ENCODE measurements around the gene DAPK2.

DAPK2 gene

GRCh38 chr15:63889831-63890230 is 156.5 kb downstream of the DAPK2 start:
- no peak for DNase-seq

DNA sequence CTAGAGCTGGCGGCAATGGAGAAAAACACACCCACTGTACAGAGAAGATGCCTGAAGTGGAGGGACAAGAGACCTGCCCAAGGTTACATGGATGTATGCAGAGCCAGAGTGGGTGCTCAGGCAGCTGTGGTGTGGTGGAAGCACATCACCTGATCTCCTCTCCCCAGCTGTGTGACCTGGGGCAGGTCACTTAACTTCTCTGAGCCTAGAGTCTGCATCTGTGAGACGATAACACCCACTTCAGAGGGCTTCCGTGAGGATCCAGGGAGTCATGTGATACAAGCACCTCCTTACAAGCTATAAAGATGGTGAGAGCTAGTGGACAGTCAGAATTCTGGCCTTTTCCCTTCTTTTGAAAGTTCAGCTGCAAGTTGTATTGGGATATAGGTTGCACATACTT is 157.5 kb downstream of the DAPK2 start:
- no peak for DNase-seq

DNA sequence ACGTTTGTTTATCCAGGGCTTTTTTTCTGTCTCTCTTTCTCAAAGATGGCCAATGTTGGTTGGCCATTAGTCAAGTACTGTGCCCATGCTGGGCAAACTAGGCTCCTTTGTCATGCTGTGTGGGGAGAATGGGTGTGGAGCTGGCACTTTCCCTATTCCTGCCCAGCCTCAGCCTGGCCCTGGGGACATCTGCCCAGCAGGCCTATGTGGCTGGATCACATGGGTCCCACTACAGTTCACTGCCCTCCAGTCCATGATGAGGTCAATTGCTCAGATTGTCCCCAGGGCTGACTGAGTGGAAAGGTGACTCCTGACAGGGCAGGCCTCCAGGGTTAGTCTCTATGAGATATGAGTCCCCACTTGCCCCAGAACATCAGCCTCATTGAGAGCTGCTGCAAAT is 158.1 kb downstream of the DAPK2 start:
- DNase-seq: no peak

- no peak for DNase-seq
Measured at GRCh38 chr15:63887630-63888029, 158.7 kb downstream of the DAPK2 start.

DNA sequence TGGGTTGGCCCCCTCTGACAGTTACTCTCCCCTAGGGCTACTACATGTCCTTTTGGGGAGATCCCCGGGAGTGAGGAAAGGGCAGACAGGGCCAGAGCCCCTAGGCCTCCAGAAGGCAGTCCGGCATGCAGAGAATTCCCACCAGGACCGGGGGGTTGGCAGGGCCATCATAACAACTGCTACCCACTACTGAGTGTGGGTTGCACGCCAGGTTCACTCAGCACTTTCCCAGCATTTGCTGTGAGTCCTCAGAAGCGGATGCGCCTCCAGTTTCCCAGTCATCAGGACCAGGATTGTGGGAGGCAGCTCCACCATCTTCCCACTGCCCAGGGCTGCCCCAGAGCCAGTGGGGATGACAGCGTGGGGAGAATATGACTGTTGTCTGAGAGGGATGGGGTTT is 161.3 kb downstream of the DAPK2 start:
- DNase-seq: no peak

- no peak for DNase-seq
Measured at GRCh38 chr15:63881431-63881830, 164.9 kb downstream of the DAPK2 start.

DNA sequence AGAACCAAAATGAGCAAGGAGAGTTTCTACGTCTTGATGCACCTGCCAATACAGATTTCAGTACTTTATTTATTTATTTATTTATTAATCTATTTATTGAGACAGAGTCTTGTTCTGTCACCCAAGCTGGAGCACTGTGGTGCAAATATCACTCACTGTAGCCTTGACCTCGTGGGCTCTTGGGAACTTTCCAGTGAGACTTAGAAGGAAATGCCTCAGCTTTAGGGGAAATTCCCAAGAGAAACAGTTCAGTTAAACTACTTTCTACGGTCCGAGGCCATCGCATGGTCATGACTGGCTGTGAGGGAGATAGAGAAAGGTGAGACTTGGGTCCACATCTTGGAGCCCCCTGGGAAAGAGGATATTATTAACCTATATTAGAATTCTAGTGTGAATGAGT is 165.5 kb downstream of the DAPK2 start:
- no peak for DNase-seq

DNA sequence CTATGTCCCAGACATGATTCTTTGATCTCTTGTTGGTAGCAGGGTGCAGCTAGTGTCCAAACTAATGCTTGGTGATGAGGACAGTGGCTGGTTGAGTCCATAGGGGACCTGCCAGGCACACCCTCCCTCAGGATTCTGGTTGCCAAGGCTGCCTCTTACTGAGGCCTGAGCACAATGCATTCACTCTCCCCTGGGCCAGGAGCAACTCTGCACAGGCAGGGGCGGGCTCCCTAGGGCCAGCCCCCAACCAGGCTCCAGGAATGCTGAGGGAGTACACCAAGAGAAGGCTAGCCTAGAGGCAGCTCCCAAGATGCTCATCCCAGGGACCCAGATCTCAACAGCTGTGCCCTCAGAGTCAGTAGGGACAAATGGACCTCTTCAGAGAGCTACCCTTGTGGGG is 166.3 kb downstream of the DAPK2 start:
- no peak for DNase-seq

GRCh38 chr15:63879211-63879610 is 167.1 kb downstream of the DAPK2 start:
- DNase-seq: no peak

GRCh38 chr15:63877713-63878271 is 168.5 kb downstream of the DAPK2 start:
- DNase-seq: peak; percentile 35

GRCh38 chr15:63876085-63876662 is 170.1 kb downstream of the DAPK2 start:
- no peak for DNase-seq

DNA sequence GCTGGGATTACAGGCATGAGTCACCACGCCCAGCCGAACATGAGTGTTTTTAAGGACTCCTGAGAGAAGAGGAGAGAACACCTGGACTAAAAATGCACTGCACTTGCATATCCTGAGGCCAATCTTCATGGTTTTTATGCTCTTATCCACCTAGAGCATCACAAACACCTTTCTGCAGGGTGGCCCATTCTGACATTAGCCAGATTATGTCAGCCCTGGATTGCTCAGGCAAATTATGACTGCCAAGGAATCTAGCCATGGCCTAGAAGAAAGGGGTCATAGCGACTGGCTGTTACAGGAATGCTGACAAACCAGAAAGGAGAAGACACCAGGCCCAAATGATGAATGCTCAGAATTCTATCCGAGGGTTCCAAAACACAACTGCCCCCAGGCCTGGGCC is 171.7 kb downstream of the DAPK2 start:
- no peak for DNase-seq

- no peak for DNase-seq
Measured at GRCh38 chr15:63872759-63873510, 173.3 kb downstream of the DAPK2 start.

- DNase-seq: no peak
Measured at GRCh38 chr15:63870487-63871209, 175.6 kb downstream of the DAPK2 start.

DNA sequence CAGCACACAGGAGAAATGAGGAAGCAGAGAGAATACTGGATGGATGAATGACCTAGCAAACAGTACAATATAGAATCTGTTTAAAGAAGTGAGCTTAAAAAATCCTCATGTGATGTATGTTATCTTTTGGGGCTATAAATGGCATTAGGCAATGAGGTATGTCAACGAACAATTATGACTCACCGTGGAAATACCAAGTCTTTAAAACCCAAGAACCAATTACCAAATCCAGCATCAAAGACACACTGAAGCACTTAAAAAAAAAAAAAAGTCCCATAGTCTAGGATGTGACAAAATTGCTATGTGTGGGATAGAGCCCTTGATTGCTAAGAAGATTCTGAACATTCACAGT is 176.3 kb downstream of the DAPK2 start:
- no peak for DNase-seq

DNA sequence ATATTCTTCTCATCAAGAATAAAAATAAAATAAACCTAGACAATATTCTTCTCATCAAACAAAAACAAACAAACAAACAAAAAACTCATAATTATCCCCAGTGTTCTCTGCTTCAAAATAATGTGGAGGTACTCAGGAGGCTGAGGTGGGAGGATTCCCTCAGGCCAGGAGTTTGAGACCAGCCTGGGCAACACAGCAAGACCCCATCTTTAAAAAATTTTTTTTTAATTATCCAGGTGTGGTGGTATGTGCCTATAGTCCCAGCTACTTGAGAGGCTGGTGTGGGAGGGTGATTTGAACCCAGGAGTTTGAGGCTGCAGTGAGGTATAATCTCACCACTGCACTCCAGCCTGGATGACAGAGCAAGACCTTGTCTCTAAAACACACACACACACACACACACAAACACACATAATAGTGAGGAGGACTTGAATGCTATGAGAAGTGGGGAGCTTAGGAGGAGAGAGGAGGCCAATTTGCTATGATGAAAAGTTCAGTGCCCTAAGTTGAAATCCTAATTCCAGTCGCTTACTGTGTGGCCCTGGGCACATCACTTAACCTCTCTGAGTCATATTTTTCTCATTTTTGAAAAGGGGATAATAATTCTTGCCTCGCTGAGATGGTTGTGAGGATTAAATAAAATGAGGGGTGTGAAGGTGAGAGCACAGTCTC is 176.8 kb downstream of the DAPK2 start:
- DNase-seq: no peak

DNA sequence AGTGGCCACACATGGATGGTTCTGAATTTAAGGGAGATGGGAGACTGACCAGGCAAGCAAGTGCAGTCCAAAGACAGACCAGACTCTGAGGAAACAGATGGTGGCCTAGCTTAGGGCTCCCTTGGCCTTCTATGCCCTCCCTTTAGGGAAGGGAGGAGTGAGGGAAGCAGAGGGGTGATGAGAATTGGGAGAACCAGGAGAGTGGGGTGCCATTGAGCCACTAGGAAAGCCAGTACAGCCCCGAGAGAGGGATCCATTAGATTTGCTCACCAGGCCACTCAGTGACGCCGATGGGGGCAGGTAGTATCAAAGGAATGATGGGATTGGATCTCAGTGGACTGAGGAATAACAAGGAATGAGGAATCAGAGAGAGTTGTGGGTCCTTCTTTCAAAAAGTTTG is 182.1 kb downstream of the DAPK2 start:
- DNase-seq: no peak

GRCh38 chr15:63861946-63862517 is 184.3 kb downstream of the DAPK2 start:
- DNase-seq: no peak

DNA sequence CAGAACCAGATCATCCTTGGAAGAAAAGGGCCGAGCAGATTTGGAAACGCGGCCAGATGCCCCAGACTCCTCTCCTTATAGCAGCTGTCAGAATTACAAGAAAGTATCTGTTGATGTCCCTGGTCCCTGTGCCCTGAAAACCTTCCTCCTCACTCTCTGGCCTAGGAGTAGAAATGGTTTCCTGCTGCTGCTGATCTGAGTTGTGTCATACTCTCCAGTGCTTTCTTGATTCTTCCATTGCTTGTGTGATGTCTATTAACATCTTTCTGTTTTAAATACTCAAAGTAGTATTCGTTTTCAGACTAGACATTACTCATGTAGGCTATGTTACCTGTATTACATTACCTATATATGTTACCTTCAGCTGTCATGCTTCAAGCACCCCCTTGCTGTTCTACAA is 185.7 kb downstream of the DAPK2 start:
- DNase-seq: no peak

GRCh38 chr15:63860155-63860554 is 186.1 kb downstream of the DAPK2 start:
- DNase-seq: peak; percentile 0

DNA sequence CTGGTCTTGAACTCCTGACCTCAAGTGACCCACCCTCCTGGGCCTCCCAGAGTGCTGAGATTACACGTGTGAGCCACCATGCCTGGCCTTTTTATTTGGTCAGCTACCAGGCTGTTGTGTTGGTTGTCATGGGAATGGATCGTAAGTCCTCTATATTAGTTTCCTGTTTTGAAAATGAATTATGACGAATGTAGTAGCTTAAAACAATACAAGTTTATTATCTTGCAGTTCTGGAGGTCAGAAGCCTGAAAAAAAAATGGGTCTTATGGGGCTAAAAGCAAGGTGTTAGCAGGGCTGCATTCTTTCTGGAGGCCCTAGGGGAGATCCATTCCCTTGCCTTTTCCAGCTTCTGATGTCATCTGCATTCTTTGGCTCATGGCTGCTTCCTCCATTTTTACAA is 187.4 kb downstream of the DAPK2 start:
- DNase-seq: no peak

GRCh38 chr15:63858448-63858847 is 187.8 kb downstream of the DAPK2 start:
- no peak for DNase-seq

DNA sequence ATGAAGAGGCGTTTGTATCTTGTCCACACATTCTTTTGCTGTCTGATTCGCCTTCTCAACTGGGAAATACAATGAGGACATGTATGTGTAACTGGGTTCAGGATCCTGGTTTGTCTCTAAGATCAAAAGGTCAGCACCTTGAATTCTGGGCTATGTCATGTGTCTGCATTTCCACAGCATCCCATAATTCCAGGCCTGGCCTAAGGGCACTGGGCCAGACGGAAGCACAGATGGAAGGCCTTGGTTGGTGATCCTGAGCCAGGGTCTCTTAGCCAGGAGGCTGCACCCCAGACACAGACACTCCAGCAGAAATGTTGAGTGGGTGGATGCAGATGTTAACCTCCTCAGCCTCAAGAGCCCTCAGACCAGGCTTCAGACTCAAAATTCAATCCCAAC is 188.8 kb downstream of the DAPK2 start:
- DNase-seq: no peak

All from NCI-H2107 (cell line).